HUES6 (cell line): Measurements from ENCODE around the gene EPHA3.

Experiments
- H3K27ac ChIP-seq: 2 replicates; pipeline ENCODE4 v1.7.0; 2013; ENCODE audit warnings: low read depth, mild to moderate bottlenecking, low read length, inconsistent platforms
- H3K27me3 ChIP-seq: 2 replicates; pipeline ENCODE4 v1.6.1; 2013; ENCODE audit warnings: low read length; ENCODE audit not compliant: control insufficient read depth, insufficient read depth
- H3K36me3 ChIP-seq: 2 replicates; pipeline ENCODE4 v1.6.1; 2013; ENCODE audit warnings: low read length; ENCODE audit not compliant: control insufficient read depth, insufficient read depth
- H3K4me1 ChIP-seq: 2 replicates; pipeline ENCODE4 v1.6.1; 2013; ENCODE audit warnings: low read length; ENCODE audit not compliant: control insufficient read depth, insufficient read depth
- H3K4me3 ChIP-seq: 2 replicates; pipeline ENCODE4 v1.5.1; 2013; ENCODE audit warnings: low read depth, low read length
- H3K9ac ChIP-seq: one replicate; pipeline ENCODE4 v1.6.1; 2013; ENCODE audit warnings: mild to moderate bottlenecking, low read length
- H3K9me3 ChIP-seq: 2 replicates; pipeline ENCODE4 v1.6.1; 2013; ENCODE audit warnings: low read depth, low read length; ENCODE audit not compliant: control insufficient read depth, insufficient read depth

EPHA3 gene

GRCh38 chr3:89101921-89102320 is 5.5 kb upstream of the EPHA3 start:
- peaks cover 23% of the 10 kb centered on the region for H3K27me3 ChIP-seq

DNA sequence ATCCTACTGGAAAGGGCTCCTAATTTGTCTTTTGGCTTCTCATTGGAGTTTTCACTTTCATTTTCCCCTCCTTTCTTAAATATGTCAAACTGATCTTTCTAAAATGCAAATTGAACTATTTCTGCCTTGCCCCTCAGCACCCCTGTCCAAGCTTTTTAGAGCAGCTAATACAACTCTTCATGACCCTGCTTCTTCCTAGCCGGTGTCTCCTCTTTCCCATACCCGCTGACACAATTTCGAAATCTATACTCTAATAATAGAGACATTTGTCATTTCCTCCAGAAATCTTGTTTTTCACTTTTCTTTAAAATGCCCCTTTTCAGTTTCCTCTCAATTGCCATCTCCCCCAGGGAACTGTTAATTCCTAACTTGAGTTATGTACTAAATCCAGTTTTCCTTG is 2.9 kb upstream of the EPHA3 start:
- H3K27ac ChIP-seq, result no peak overlapping the region
- H3K4me1 ChIP-seq, result no peaks in the 10 kb centered on the region; the same call in none of the 2 replicates
- H3K36me3 ChIP-seq, result no peaks in the 10 kb centered on the region
- no peaks in the 10 kb centered on the region for H3K9me3 ChIP-seq
- peaks cover 48% of the 10 kb centered on the region for H3K27me3 ChIP-seq
- no peak overlapping the region for H3K9ac ChIP-seq
- no peak overlapping the region for H3K4me3 ChIP-seq

More at GRCh38 chr3:89101921-89102320, 5.5 kb upstream of the EPHA3 start:
- H3K27ac ChIP-seq, result no peak overlapping the region
- no peaks in the 10 kb centered on the region for H3K9me3 ChIP-seq
- no peak overlapping the region for H3K9ac ChIP-seq
- H3K36me3 ChIP-seq, result no peaks in the 10 kb centered on the region
- H3K4me1 ChIP-seq, result no peaks in the 10 kb centered on the region
- no peak overlapping the region for H3K4me3 ChIP-seq

GRCh38 chr3:89105503-89105902 is 1.9 kb upstream of the EPHA3 start:
- no peak overlapping the region for H3K9ac ChIP-seq
- no peaks in the 10 kb centered on the region; the same call in none of the 2 replicates for H3K4me1 ChIP-seq
- H3K9me3 ChIP-seq, result no peaks in the 10 kb centered on the region
- H3K4me3 ChIP-seq, result no peak overlapping the region
- peaks cover 51% of the 10 kb centered on the region for H3K27me3 ChIP-seq
- H3K36me3 ChIP-seq, result no peaks in the 10 kb centered on the region
- H3K27ac ChIP-seq, result no peak overlapping the region

DNA sequence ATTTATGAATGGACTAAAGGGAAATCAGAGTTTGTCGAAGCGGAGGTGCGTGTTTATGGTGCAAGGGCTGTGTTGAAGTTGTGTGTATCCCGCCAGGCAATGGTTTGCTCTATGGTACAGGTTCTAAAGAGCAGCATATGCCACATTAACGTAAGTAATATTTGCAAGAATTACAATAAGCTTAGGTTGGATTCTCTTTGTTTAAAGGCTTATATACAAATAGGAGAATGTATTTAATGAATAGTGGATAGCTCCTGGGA is 800 bp downstream of the EPHA3 start:
- Histone ChIP-seq H3K36me3 (no peaks in the 10 kb centered on the region), H3K27ac (no peak overlapping the region), H3K9ac (no peak overlapping the region), H3K9me3 (no peaks in the 10 kb centered on the region), H3K4me3 (peak overlapping the region; percentile 64; the same call in 1 of the 2 replicates), H3K4me1 (no peaks in the 10 kb centered on the region; the same call in none of the 2 replicates), H3K27me3 (peaks cover 59% of the 10 kb centered on the region)

- no peak overlapping the region for H3K4me3 ChIP-seq
- H3K27me3 ChIP-seq, result peaks cover 51% of the 10 kb centered on the region
- H3K4me1 ChIP-seq, result peaks cover 6% of the 10 kb centered on the region; the same call in 1 of the 2 replicates
- no peaks in the 10 kb centered on the region for H3K36me3 ChIP-seq
- no peaks in the 10 kb centered on the region for H3K9me3 ChIP-seq
- H3K9ac ChIP-seq, result no peak overlapping the region
- no peak overlapping the region for H3K27ac ChIP-seq
Observed at GRCh38 chr3:89113344-89113743, 5.9 kb downstream of the EPHA3 start.

GRCh38 chr3:89113893-89114840 is 6.7 kb downstream of the EPHA3 start:
- H3K4me1 ChIP-seq, result 0 out of 2 replicates have a peak, but pooled peaks cover 6% of the 10 kb centered on the region
- H3K9me3 ChIP-seq, result no peaks in the 10 kb centered on the region
- peak overlapping the region; percentile 66 for H3K4me3 ChIP-seq
- H3K36me3 ChIP-seq, result no peaks in the 10 kb centered on the region
- H3K27ac ChIP-seq, result no peak overlapping the region
- H3K27me3 ChIP-seq, result peaks cover 43% of the 10 kb centered on the region
- H3K9ac ChIP-seq, result peak overlapping the region; percentile 53

DNA sequence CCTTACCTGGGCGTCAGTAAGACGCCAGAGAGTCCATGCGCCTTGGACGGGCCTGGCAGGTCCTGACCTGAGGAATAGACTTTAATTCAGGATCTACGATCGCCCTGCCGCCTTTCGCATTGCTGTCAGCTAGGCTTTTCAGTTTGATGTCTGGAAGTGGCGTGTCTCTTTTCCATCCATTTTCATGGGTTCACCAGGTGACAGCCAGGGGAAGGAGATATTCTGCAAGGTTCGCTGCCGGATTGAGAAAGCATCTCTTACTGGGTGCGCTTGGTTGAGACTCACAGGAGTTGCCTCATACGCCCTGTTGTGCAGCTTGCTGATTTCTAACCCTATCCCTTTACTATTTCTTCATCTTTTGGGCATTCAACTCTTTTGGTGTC is 7.4 kb downstream of the EPHA3 start:
- no peak overlapping the region for H3K9ac ChIP-seq
- H3K36me3 ChIP-seq, result no peaks in the 10 kb centered on the region
- H3K9me3 ChIP-seq, result no peaks in the 10 kb centered on the region
- no peak overlapping the region for H3K27ac ChIP-seq
- peak overlapping the region; percentile 66 for H3K4me3 ChIP-seq
- 0 out of 2 replicates have a peak, but pooled peaks cover 6% of the 10 kb centered on the region for H3K4me1 ChIP-seq
- peaks cover 36% of the 10 kb centered on the region for H3K27me3 ChIP-seq

GRCh38 chr3:89116476-89116875 is 9.1 kb downstream of the EPHA3 start:
- Histone ChIP-seq H3K9me3 (no peaks in the 10 kb centered on the region), H3K4me3 (no peak overlapping the region), H3K27ac (no peak overlapping the region), H3K36me3 (no peaks in the 10 kb centered on the region), H3K4me1 (0 out of 2 replicates have a peak, but pooled peaks cover 6% of the 10 kb centered on the region), H3K27me3 (peaks cover 36% of the 10 kb centered on the region), H3K9ac (no peak overlapping the region)

- no peak overlapping the region for H3K9ac ChIP-seq
- no peak overlapping the region for H3K4me3 ChIP-seq
- H3K27ac ChIP-seq, result no peak overlapping the region
- no peaks in the 10 kb centered on the region for H3K27me3 ChIP-seq
- H3K9me3 ChIP-seq, result no peaks in the 10 kb centered on the region
- H3K36me3 ChIP-seq, result no peaks in the 10 kb centered on the region
- no peaks in the 10 kb centered on the region for H3K4me1 ChIP-seq
Observed at GRCh38 chr3:89138048-89138447, 30.6 kb downstream of the EPHA3 start.

- no peaks in the 10 kb centered on the region for H3K9me3 ChIP-seq
- H3K36me3 ChIP-seq, result no peaks in the 10 kb centered on the region
- no peak overlapping the region for H3K9ac ChIP-seq
- no peaks in the 10 kb centered on the region for H3K4me1 ChIP-seq
- H3K4me3 ChIP-seq, result no peak overlapping the region
- H3K27ac ChIP-seq, result no peak overlapping the region
- H3K27me3 ChIP-seq, result no peaks in the 10 kb centered on the region
Observed at GRCh38 chr3:89139870-89140269, 32.4 kb downstream of the EPHA3 start.

DNA sequence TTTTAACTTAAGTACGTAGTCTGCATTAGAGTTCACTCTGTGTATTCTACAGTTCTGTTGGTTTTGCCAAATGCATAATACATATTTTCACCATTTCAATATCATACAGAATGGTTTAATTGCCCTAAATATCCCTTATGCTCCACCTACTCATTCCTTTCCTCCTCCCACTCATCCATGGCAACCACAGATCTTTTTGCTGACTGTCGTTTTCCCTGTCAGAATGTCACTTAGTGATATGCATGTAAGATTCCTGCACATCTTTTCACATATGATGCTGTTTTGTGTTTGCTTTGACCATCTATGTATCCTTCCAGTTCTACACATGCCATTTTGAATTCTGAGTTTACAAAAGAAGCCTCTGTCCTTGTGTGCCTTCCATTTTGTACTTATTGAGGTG is 36.7 kb downstream of the EPHA3 start:
- Histone ChIP-seq H3K27me3 (no peaks in the 10 kb centered on the region), H3K4me1 (no peaks in the 10 kb centered on the region), H3K9me3 (no peaks in the 10 kb centered on the region), H3K9ac (no peak overlapping the region), H3K36me3 (no peaks in the 10 kb centered on the region), H3K4me3 (no peak overlapping the region), H3K27ac (no peak overlapping the region)
